ENCODE measurements around the gene ADCY9.

GRCh38 chr16:4056161-4057105, 59.8 kb downstream of the ADCY9 start:
- TF ChIP-seq POLR2A (IDR thresholded peaks at IDR 0.05) (no peak), CTCF (IDR thresholded peaks at IDR 0.05) (no peak)
